Gastroesophageal sphincter (tissue), 3 donors: ENCODE results near the gene PPP1R18.

Experiments used
- EP300 ChIP-seq: sonication (generic); formaldehyde crosslinking; IDR thresholded peaks from one replicate; pipeline ENCODE4 v1.6.1; 2017; ENCODE audit warnings: antibody characterized with exemption, mild to moderate bottlenecking
- POLR2A ChIP-seq, 2 donors: fragments of 450-650 bp; IDR thresholded peaks; one replicate each; pipeline ENCODE4 v1.6.1; 2017; ENCODE audit warnings: antibody characterized with exemption in 2 of 2, mild to moderate bottlenecking in 2 of 2, moderate library complexity in 1 of 2
- POLR2AphosphoS5 ChIP-seq: sonication (generic); formaldehyde crosslinking; IDR thresholded peaks from one replicate; pipeline ENCODE4 v1.6.1; 2017; ENCODE audit warnings: antibody characterized with exemption
- TF ChIP-seq, protein P1 (sequence below), 4 experiments: fragments of 200-600 bp in 2 of 4; fragments of 450-650 bp in 2 of 4; sonication (generic) in 1 of 4; IDR thresholded peaks; one replicate each; pipeline ENCODE4 v1.5.1; 2017 to 2019; ENCODE audit warnings: antibody characterized with exemption in 4 of 4, mild to moderate bottlenecking in 2 of 4, moderate library complexity in 2 of 4

DNA sequence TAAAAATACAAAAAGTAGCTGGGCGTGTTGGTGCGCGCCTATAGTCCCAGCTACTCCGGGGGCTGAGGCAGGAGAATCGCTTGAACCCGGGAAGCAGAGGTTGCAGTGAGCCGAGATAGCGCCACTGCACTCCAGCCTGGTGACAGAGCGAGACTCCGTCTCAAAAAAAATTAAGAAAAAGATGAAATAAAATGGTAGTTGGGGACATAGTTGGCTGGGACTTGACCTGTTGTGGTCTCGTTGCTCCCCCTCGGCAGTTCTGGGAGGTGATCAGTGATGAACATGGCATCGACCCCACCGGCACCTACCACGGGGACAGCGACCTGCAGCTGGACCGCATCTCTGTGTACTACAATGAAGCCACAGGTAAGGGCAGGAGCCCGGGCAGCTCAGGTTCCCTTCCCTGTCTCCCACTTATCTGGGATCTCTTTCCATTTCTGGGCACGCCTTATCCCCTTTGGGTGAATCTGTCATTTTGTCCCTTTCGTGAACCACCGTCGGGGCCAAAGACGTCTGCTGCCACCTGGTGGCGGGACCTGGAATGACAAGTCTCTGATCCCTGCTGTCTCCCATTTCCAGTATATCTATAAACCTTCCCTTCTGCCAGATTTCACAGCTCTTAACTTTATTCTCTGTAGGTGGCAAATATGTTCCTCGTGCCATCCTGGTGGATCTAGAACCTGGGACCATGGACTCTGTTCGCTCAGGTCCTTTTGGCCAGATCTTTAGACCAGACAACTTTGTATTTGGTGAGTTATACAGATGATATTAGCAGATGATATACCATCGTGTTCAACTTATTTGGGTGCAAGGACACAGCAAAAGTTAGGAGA, 36.1 kb upstream of the PPP1R18 start:
- TF ChIP-seq, protein P1, sequence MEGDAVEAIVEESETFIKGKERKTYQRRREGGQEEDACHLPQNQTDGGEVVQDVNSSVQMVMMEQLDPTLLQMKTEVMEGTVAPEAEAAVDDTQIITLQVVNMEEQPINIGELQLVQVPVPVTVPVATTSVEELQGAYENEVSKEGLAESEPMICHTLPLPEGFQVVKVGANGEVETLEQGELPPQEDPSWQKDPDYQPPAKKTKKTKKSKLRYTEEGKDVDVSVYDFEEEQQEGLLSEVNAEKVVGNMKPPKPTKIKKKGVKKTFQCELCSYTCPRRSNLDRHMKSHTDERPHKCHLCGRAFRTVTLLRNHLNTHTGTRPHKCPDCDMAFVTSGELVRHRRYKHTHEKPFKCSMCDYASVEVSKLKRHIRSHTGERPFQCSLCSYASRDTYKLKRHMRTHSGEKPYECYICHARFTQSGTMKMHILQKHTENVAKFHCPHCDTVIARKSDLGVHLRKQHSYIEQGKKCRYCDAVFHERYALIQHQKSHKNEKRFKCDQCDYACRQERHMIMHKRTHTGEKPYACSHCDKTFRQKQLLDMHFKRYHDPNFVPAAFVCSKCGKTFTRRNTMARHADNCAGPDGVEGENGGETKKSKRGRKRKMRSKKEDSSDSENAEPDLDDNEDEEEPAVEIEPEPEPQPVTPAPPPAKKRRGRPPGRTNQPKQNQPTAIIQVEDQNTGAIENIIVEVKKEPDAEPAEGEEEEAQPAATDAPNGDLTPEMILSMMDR (IDR thresholded peaks at IDR 0.05), result peak; percentile 96 to 99 (median 98)
- peak; percentile 65 for TF ChIP-seq POLR2AphosphoS5
- no peak for TF ChIP-seq POLR2A (IDR thresholded peaks at IDR 0.05)
- no peak for TF ChIP-seq EP300
